ENCODE results near the gene SPRR1B. TPM values are rescaled to one million over a fixed set of nuclear protein-coding genes. Genes with fewer than 3 reads are reported as not detected.

The SPRR1B gene
- total RNA-seq, 4 donors from 2014 or later, result not detected

DNA sequence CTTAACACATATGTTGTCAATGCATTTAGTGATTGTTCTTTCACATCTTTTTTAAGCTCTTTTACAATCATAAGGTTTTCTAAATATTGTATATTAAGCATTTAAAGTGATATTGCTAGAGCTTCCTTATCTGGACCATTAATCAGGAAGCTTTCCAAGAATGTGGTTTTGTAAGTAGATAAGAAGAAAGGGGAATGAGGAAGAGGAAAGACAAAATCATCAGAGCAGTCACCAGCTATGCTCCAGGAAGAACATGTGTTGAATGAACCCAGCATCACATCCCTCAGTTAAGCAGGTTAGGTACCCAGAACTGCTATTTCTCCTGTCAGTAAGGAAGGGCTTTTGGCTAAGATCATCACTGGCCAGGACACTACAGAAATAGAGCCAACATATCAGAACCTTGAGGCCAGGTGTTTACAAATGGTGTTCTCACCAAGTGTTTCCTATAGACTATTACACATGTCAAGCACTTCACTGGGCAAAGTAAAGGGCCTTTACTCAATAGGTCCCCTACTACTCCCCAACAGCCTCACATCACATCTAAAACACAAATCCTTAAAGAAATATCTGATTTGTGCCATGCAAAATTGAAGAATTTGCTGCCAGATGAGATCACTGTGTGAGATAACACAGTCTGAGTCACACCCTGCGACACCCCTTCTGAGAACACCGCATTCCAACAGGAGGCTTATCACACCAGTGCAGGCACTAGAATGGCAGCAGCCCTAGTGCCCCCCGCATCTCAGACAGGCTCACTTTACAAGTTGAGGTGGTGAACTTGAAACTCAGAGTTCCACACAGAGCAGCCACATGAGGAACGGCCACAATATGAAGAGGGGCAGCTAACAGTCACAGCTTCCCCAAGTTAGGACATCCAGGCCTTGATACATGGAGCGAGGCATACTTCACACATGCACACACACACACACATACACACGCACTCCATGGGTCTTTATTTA is 28.1 kb downstream of the SPRR1B start:
- WGBS, 2 donors, result 72 to 84% methylated on average over 6 of the region's 6 CpGs
- no peak for DNase-seq (ENCODE audit: low spot score in 2 of 2)
- peaks cover 0 to under 1% (median 0%) of the 10 kb centered on the region in 4 donors for H3K9me3 ChIP-seq
- no peak overlapping the region for H3K27ac ChIP-seq
- TF ChIP-seq EP300 (IDR thresholded peaks at IDR 0.05), result no peak
- TF ChIP-seq, protein P1, sequence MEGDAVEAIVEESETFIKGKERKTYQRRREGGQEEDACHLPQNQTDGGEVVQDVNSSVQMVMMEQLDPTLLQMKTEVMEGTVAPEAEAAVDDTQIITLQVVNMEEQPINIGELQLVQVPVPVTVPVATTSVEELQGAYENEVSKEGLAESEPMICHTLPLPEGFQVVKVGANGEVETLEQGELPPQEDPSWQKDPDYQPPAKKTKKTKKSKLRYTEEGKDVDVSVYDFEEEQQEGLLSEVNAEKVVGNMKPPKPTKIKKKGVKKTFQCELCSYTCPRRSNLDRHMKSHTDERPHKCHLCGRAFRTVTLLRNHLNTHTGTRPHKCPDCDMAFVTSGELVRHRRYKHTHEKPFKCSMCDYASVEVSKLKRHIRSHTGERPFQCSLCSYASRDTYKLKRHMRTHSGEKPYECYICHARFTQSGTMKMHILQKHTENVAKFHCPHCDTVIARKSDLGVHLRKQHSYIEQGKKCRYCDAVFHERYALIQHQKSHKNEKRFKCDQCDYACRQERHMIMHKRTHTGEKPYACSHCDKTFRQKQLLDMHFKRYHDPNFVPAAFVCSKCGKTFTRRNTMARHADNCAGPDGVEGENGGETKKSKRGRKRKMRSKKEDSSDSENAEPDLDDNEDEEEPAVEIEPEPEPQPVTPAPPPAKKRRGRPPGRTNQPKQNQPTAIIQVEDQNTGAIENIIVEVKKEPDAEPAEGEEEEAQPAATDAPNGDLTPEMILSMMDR (IDR thresholded peaks at IDR 0.05), result no peak
- no peak for TF ChIP-seq POLR2A (IDR thresholded peaks at IDR 0.05)
- H3K27me3 ChIP-seq, result no peaks in the 10 kb centered on the region
- H3K36me3 ChIP-seq, result no peaks in the 10 kb centered on the region
- H3K4me1 ChIP-seq, result no peaks in the 10 kb centered on the region
- no peak overlapping the region for H3K4me3 ChIP-seq

DNA sequence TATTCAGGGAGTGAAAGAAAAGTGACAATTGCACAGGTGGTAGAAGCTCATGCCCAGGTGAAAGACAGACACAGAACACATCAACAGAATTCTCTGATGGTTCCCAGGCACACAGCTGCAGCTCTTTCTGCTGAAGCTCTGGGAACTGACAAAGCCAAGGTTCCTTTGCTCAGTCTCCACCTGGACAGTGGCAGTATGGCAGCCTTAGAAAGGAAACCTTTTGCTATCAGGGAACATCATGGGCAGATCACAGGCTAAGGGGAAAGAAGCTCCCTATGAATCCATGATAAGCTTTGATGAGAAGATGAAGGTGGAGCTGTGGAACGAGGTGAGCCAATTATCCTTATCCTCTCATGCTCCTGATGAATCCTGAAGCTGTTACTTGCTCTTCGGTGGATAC is 39.2 kb downstream of the SPRR1B start:
- no peak overlapping the region for H3K27ac ChIP-seq
- H3K36me3 ChIP-seq, result no peaks in the 10 kb centered on the region
- H3K4me1 ChIP-seq, result no peaks in the 10 kb centered on the region
- no peak overlapping the region for H3K4me3 ChIP-seq
- H3K9me3 ChIP-seq, result no peaks in the 10 kb centered on the region
- TF ChIP-seq EP300 (IDR thresholded peaks at IDR 0.05) (no peak), POLR2A (IDR thresholded peaks at IDR 0.05) (no peak)
- TF ChIP-seq, protein P1 (IDR thresholded peaks at IDR 0.05), result no peak
- H3K27me3 ChIP-seq, result no peaks in the 10 kb centered on the region
- WGBS, 2 donors, result 70 to 76% methylated on average over 2 of the region's 2 CpGs
- DNase-seq (ENCODE audit: low spot score in 2 of 2), result no peak

DNA sequence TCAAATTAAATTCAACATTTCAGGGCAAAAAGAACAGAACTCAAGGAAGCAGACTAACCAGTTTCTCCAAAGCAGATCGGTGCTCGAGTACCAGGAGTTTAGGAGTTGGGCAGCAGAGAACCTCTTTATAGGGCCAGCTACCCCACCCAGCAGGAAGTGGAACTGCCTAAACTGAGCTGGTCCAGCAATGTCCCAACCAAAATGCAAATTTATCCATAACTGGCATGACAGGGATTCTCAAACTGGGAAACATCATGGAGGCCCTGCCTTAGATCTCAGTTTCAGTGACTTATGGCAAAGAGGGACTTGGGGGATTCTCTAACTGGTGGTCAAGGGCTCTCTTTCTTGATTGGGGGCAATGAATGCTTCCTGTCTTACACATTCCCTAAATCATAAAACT is 40.5 kb downstream of the SPRR1B start, which contains the start of gene SPRR2B:
Gene SPRR2B, minus strand, starts transcription at position 101 of the 400 bp plus-strand sequence. CDS start 772 bp downstream, outside the sequence.
- no peak for DNase-seq (ENCODE audit: low spot score in 2 of 2)
- no peak within 1 kb of the TSS for H3K4me3 ChIP-seq
- no peaks in the 10 kb centered on the region for H3K36me3 ChIP-seq
- WGBS, 2 donors, result 85 to 89% methylated on average over 2 of the region's 2 CpGs
- H3K9me3 ChIP-seq, result no peaks in the 10 kb centered on the region
- TF ChIP-seq, protein P1 (IDR thresholded peaks at IDR 0.05), result no peak
- no peak for TF ChIP-seq POLR2A (IDR thresholded peaks at IDR 0.05)
- TF ChIP-seq EP300 (IDR thresholded peaks at IDR 0.05), result no peak
- H3K4me1 ChIP-seq, result no peaks in the 10 kb centered on the region
- H3K27ac ChIP-seq, result no peak within 1 kb of the TSS
- no peaks in the 10 kb centered on the region for H3K27me3 ChIP-seq

DNA sequence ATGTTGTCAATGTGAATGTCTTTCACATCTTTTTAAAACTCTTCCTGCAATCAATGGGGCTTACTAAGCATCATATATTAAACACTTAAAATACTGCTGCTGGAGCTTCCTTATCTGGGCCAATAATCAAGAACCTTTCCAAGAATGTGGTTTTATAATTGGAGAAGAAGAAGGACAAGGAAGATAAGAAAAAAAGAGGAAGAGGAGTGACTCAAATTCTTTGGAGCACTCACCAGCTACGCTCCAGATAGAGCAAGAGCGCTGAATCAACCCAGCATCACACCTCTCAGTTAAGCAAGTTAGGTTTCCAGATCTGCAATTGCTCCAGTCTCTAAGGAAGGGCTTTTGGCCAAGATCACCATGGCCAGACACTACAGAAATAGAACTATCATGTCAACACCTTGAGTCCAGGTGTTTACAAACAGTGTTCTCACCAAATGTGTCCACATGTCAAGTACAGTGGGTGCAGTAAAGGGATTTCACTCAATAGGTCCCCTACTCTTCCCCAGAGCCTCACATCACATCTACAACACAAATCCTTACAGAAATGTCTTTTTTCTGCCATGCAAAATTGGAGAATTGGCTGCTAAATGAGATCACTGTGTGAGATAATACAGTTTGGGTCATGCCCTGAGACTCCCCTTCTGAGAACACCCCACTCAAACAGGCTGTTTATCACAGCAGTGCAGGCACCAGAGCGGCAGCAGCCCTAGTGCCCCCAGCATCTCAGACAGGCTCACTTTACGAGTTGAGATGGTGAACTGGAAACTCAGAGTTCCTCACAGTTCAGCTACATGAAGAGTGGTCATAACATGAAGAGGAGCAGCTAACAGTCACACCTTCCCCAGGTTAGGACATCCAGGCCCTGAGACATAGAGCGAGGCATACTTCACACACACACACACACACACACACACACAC is 42.1 kb downstream of the SPRR1B start:
- 73 to 75% methylated on average over 5 of the region's 5 CpGs for WGBS, 2 donors
- no peak for TF ChIP-seq POLR2A (IDR thresholded peaks at IDR 0.05)
- TF ChIP-seq, protein P1 (IDR thresholded peaks at IDR 0.05), result no peak
- no peaks in the 10 kb centered on the region for H3K27me3 ChIP-seq
- no peak for DNase-seq (ENCODE audit: low spot score in 2 of 2)
- H3K4me3 ChIP-seq, result no peak overlapping the region
- H3K9me3 ChIP-seq, result no peaks in the 10 kb centered on the region
- H3K36me3 ChIP-seq, result no peaks in the 10 kb centered on the region
- H3K27ac ChIP-seq, result no peak overlapping the region
- H3K4me1 ChIP-seq, result no peaks in the 10 kb centered on the region
